NCI-H460 (cell line): ENCODE measurements around the gene STAC. TPM values are rescaled to one million over a fixed set of nuclear protein-coding genes. Genes with fewer than 3 reads are reported as not detected.

ENCODE experiments used
- DNase-seq: peaks from one replicate; pipeline ENCODE4 v3.0.0-alpha.2; 2016; ENCODE audit warnings: low read depth; ENCODE audit errors: extremely low read depth
- polyA plus RNA-seq: library from polyadenylated mRNA; depleted of rRNA; stranded (reverse); fragments of >200 nt; gene quantifications from 2 replicates; pipeline ENCODE4 v1.2.3, GENCODE V29; 2014; cell fraction: nucleus; rRNA removed
- total RNA-seq: library from RNA; depleted of rRNA; stranded (reverse); fragments of >200 nt; shearing (Covaris generic); gene quantifications from 2 replicates; pipeline ENCODE4 v1.2.3, GENCODE V29; 2014; rRNA removed

The STAC gene
- total RNA-seq: 11.3 and 13.0 TPM in 2 replicates
- 7.8 and 50.8 TPM in 2 replicates for polyA plus RNA-seq

- DNase-seq: peak; percentile 31
Measured at GRCh38 chr3:36380221-36381031, at the start of gene STAC. STAC (plus strand) TSS chr3:36380504; CDS start chr3:36380644, 140 bp downstream.

- DNase-seq: no peak
Measured at GRCh38 chr3:36332139-36332538, 48.2 kb upstream of the STAC start.

- DNase-seq: no peak
Measured at GRCh38 chr3:36362216-36362615, 18.1 kb upstream of the STAC start.

GRCh38 chr3:36362973-36363372 is 17.3 kb upstream of the STAC start:
- no peak for DNase-seq

GRCh38 chr3:36364260-36364659 is 16.0 kb upstream of the STAC start:
- no peak for DNase-seq

- no peak for DNase-seq
Measured at GRCh38 chr3:36365829-36366228, 14.5 kb upstream of the STAC start.

GRCh38 chr3:36366308-36366707 is 14.0 kb upstream of the STAC start:
- no peak for DNase-seq

GRCh38 chr3:36367912-36368573 is 12.3 kb upstream of the STAC start:
- no peak for DNase-seq

GRCh38 chr3:36372534-36372935 is 7.8 kb upstream of the STAC start:
- no peak for DNase-seq

GRCh38 chr3:36373084-36373483 is 7.2 kb upstream of the STAC start:
- no peak for DNase-seq

- DNase-seq: no peak
Measured at GRCh38 chr3:36373666-36374065, 6.6 kb upstream of the STAC start.

GRCh38 chr3:36379872-36380220 is 458 bp upstream of the STAC start:
- DNase-seq: no peak

GRCh38 chr3:36381311-36381956 is 1.1 kb downstream of the STAC start:
- DNase-seq: no peak

- no peak for DNase-seq
Measured at GRCh38 chr3:36393563-36393962, 13.3 kb downstream of the STAC start.

GRCh38 chr3:36394176-36394575 is 13.9 kb downstream of the STAC start:
- no peak for DNase-seq

GRCh38 chr3:36397841-36398240 is 17.5 kb downstream of the STAC start:
- DNase-seq: no peak

GRCh38 chr3:36399933-36400332 is 19.6 kb downstream of the STAC start:
- DNase-seq: no peak

- DNase-seq: no peak
Measured at GRCh38 chr3:36401056-36401455, 20.8 kb downstream of the STAC start.

- DNase-seq: no peak
Measured at GRCh38 chr3:36403661-36404060, 23.4 kb downstream of the STAC start.

GRCh38 chr3:36405190-36405589 is 24.9 kb downstream of the STAC start:
- no peak for DNase-seq

GRCh38 chr3:36408146-36408545 is 27.8 kb downstream of the STAC start:
- no peak for DNase-seq

GRCh38 chr3:36409862-36410261 is 29.6 kb downstream of the STAC start:
- no peak for DNase-seq
